GM23248 (cell line): ENCODE measurements around the gene METTL15. TPM values are rescaled to one million over a fixed set of nuclear protein-coding genes. Genes with fewer than 3 reads are reported as not detected.

ENCODE experiments used
- DNase-seq: peaks from one replicate; pipeline ENCODE4 v3.0.0-alpha.2; 2015
- H2AFZ ChIP-seq: fragments of 200-600 bp; sonication (generic); 2 replicates; pipeline ENCODE4 v1.6.1; 2016; ENCODE audit warnings: antibody characterized with exemption
- H3F3A ChIP-seq: fragments of 200-600 bp; sonication (generic); 2 replicates; pipeline ENCODE4 v1.6.1; 2016; ENCODE audit warnings: mild to moderate bottlenecking, antibody characterized with exemption, mixed run types; ENCODE audit not compliant: insufficient read depth
- H3K27ac ChIP-seq: fragments of 200-600 bp; sonication (generic); 2 replicates; pipeline ENCODE4 v1.5.1; 2016; ENCODE audit warnings: mild to moderate bottlenecking
- H3K27me3 ChIP-seq: fragments of 200-600 bp; sonication (generic); replicated peaks from 2 replicates; pipeline ENCODE4 v1.6.1; 2016; ENCODE audit warnings: mild to moderate bottlenecking; ENCODE audit not compliant: insufficient read depth
- H3K36me3 ChIP-seq: fragments of 200-600 bp; sonication (generic); 2 replicates; pipeline ENCODE4 v1.6.1; 2016; ENCODE audit warnings: low read depth, mild to moderate bottlenecking
- H3K4me1 ChIP-seq: fragments of 200-600 bp; sonication (generic); 2 replicates; pipeline ENCODE4 v1.6.1; 2016; ENCODE audit warnings: mild to moderate bottlenecking; ENCODE audit not compliant: insufficient read depth
- H3K4me2 ChIP-seq: fragments of 200-600 bp; sonication (generic); one replicate; pipeline ENCODE4 v1.6.1; 2016; ENCODE audit warnings: mild to moderate bottlenecking; ENCODE audit not compliant: unreplicated experiment
- H3K4me3 ChIP-seq: fragments of 200-600 bp; sonication (generic); 2 replicates; pipeline ENCODE4 v1.5.1; 2016; ENCODE audit warnings: mild to moderate bottlenecking
- H3K79me2 ChIP-seq: fragments of 200-600 bp; sonication (generic); 2 replicates; pipeline ENCODE4 v1.6.1; 2016; ENCODE audit warnings: mild to moderate bottlenecking; ENCODE audit not compliant: insufficient read depth
- H3K9ac ChIP-seq: fragments of 200-600 bp; sonication (generic); 2 replicates; pipeline ENCODE4 v1.6.1; 2016; ENCODE audit warnings: mild to moderate bottlenecking
- H3K9me2 ChIP-seq: fragments of 200-600 bp; sonication (generic); 2 replicates; pipeline ENCODE4 v1.6.1; 2016; ENCODE audit warnings: mixed run types, mild to moderate bottlenecking, moderate library complexity; ENCODE audit not compliant: insufficient read depth
- H3K9me3 ChIP-seq: fragments of 200-600 bp; sonication (generic); one replicate; pipeline ENCODE4 v1.6.1; 2017; ENCODE audit warnings: low read depth
- H4K20me1 ChIP-seq: fragments of 200-600 bp; sonication (generic); 2 replicates; pipeline ENCODE4 v1.6.0; 2016; ENCODE audit not compliant: insufficient read depth
- EZH2 ChIP-seq: fragments of 200-600 bp; sonication (generic); IDR thresholded peaks from 2 replicates; pipeline ENCODE4 v1.6.1; 2018; ENCODE audit warnings: antibody characterized with exemption, mild to moderate bottlenecking; ENCODE audit not compliant: insufficient read depth, poor library complexity, severe bottlenecking
- EZH2phosphoT487 ChIP-seq: fragments of 200-600 bp; sonication (generic); IDR thresholded peaks from 2 replicates; pipeline ENCODE4 v1.6.1; 2018; ENCODE audit warnings: antibody characterized with exemption, moderate library complexity, mild to moderate bottlenecking, low read depth; ENCODE audit not compliant: insufficient read depth
- WGBS, 2 experiments: methylation state at CpG; one replicate each; pipeline ENCODE4 v1.1.6; 2015 to 2017; ENCODE audit warnings: low lambda C conversion rate in 2 of 2, low coverage in 1 of 2; ENCODE audit errors: missing lambda C conversion rate in 2 of 2; 5-methylcytosine and 5-hydroxymethylcytosine counted together
- in situ Hi-C: fragments of 300-500 bp; cut with MboI; formaldehyde crosslinking; loops from 2 replicates; pipeline ENCODE4 v1.15.0; 2020
- polyA plus RNA-seq: library from polyadenylated mRNA; unstranded; fragments of >200 nt; fragmentation: Nextera tagmentation; extraction: Ambion mirVana; gene quantifications from 2 replicates; pipeline ENCODE4 v1.2.1, GENCODE V29; 2016
- total RNA-seq: library from RNA; depleted of rRNA; stranded (reverse); fragments of >200 nt; shearing (Covaris generic); gene quantifications from 2 replicates; pipeline ENCODE4 v1.2.3, GENCODE V29; 2014

METTL15 gene
- total and polyA plus RNA-seq, 2 experiments from 2014 or later: 13.1 to 15.9 TPM

GRCh38 chr11:28144808-28145207 is 36.6 kb downstream of the METTL15 start:
- WGBS, 2 experiments: 95 to 100% methylated on average over 2 of the region's 2 CpGs

GRCh38 chr11:28146123-28146751 is 38.0 kb downstream of the METTL15 start:
- Histone ChIP-seq H3K27ac (peak overlapping the region; percentile 31), H2AFZ (no peak overlapping the region), H3K9me3 (no peaks in the 10 kb centered on the region), H3K9ac (no peak overlapping the region), H3K27me3 (no peaks in the 10 kb centered on the region), H3K4me3 (peak overlapping the region; percentile 11; the same call in 1 of the 2 replicates), H3K9me2 (peaks cover 4% of the 10 kb centered on the region), H3K36me3 (no peaks in the 10 kb centered on the region), H3F3A (peaks cover 21% of the 10 kb centered on the region), H3K4me1 (peaks cover 28% of the 10 kb centered on the region), H4K20me1 (no peaks in the 10 kb centered on the region), H3K4me2 (peak overlapping the region; percentile 71), H3K79me2 (peaks cover 41% of the 10 kb centered on the region)
- in situ Hi-C loops: no loop called here
- DNase-seq: peak; percentile 90
- TF ChIP-seq EZH2 (no peak), EZH2phosphoT487 (no peak)
- 0% methylated on average over 2 of the region's 2 CpGs for WGBS, 2 experiments

More at GRCh38 chr11:28144808-28145207, 36.6 kb downstream of the METTL15 start:
- no peak for DNase-seq
- Histone ChIP-seq H4K20me1 (no peaks in the 10 kb centered on the region), H3K27me3 (no peaks in the 10 kb centered on the region), H3K4me2 (no peak overlapping the region), H3F3A (peaks cover 21% of the 10 kb centered on the region), H3K36me3 (no peaks in the 10 kb centered on the region), H2AFZ (no peak overlapping the region), H3K9ac (no peak overlapping the region), H3K4me3 (no peak overlapping the region), H3K9me3 (no peaks in the 10 kb centered on the region), H3K79me2 (peaks cover 40% of the 10 kb centered on the region), H3K4me1 (peaks cover 25% of the 10 kb centered on the region), H3K9me2 (peaks cover 4% of the 10 kb centered on the region), H3K27ac (no peak overlapping the region)
- in situ Hi-C loops: no loop called here
- TF ChIP-seq EZH2phosphoT487 (no peak), EZH2 (no peak)

- Histone ChIP-seq H3K4me3 (no peak overlapping the region), H3K27me3 (no peaks in the 10 kb centered on the region), H3K36me3 (peaks cover 6% of the 10 kb centered on the region; the same call in 1 of the 2 replicates), H3F3A (peaks cover 11% of the 10 kb centered on the region; the same call in 1 of the 2 replicates), H4K20me1 (no peaks in the 10 kb centered on the region), H3K79me2 (peaks cover 24% of the 10 kb centered on the region), H3K9me3 (no peaks in the 10 kb centered on the region), H3K4me2 (no peak overlapping the region), H3K4me1 (peaks cover 16% of the 10 kb centered on the region), H3K9me2 (peaks cover 3% of the 10 kb centered on the region; the same call in 1 of the 2 replicates), H3K9ac (no peak overlapping the region), H3K27ac (no peak overlapping the region), H2AFZ (no peak overlapping the region)
- 100% methylated on average over 2 of the region's 2 CpGs for WGBS, 2 experiments
- TF ChIP-seq EZH2 (no peak), EZH2phosphoT487 (no peak)
- in situ Hi-C loops: no loop called here
- no peak for DNase-seq
Observed at GRCh38 chr11:28152743-28153142, 44.6 kb downstream of the METTL15 start.

- H3K4me2 ChIP-seq: peak overlapping the region; percentile 8
- WGBS, 2 experiments: 67 to 70% methylated on average over 2 of the region's 2 CpGs
- H3K27ac ChIP-seq: 0 out of 2 replicates have a peak overlapping the region, but pooled peaks have one; percentile 2
- peaks cover 17% of the 10 kb centered on the region for H3K79me2 ChIP-seq
- H3F3A ChIP-seq: peaks cover 11% of the 10 kb centered on the region; the same call in 1 of the 2 replicates
- H3K27me3 ChIP-seq: no peaks in the 10 kb centered on the region
- no peaks in the 10 kb centered on the region for H4K20me1 ChIP-seq
- H2AFZ ChIP-seq: no peak overlapping the region
- no peaks in the 10 kb centered on the region for H3K9me2 ChIP-seq
- H3K4me1 ChIP-seq: peaks cover 16% of the 10 kb centered on the region
- H3K9me3 ChIP-seq: no peaks in the 10 kb centered on the region
- DNase-seq: peak; percentile 14
- TF ChIP-seq EZH2phosphoT487 (no peak), EZH2 (no peak)
- in situ Hi-C loops: no loop called here
- H3K4me3 ChIP-seq: no peak overlapping the region
- H3K9ac ChIP-seq: no peak overlapping the region
- H3K36me3 ChIP-seq: peaks cover 6% of the 10 kb centered on the region; the same call in 1 of the 2 replicates
Observed at GRCh38 chr11:28153586-28153985, 45.4 kb downstream of the METTL15 start.
